ENCODE data around the gene RINT1.
"Not testable (repeated sequence)": the region's sequence is repeated elsewhere in the genome, so short reads cannot be mapped to it uniquely, and the experiment has no call there.

Gene RINT1

DNA sequence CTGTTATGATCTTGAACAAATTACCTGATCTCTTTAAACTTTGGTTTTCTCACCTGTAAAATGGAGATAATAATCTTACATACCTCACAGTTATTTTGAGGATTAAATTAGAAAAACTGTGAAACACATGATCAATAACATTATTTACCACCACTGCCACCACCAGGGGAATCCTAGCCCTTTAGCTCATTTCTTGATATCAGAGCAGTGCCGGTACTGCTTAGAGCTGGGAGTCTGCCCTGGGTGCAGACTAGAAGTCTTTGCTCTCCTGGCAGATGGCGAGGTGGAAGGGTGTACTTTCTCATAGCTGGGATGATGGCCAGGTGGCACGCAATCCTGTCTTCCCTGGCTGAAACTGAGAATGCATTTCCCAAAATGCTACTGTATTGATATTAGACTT lies 62.0 kb downstream of the RINT1 start:
- TF ChIP-seq GLIS3 (CRISPR knock-in tag; IDR thresholded peaks at IDR 0.05) (no peak), CSDC2 (CRISPR knock-in tag; IDR thresholded peaks at IDR 0.05) (no peak), ZFP3 (CRISPR knock-in tag; IDR thresholded peaks at IDR 0.05) (no peak), TCF4 (CRISPR knock-in tag; IDR thresholded peaks at IDR 0.05; ENCODE audit: borderline replicate concordance) (no peak), ARNTL (CRISPR knock-in tag; IDR thresholded peaks at IDR 0.05; ENCODE audit: borderline replicate concordance, low read depth) (no peak), ISL1 (CRISPR knock-in tag; IDR thresholded peaks at IDR 0.05) (no peak), ZNF70 (CRISPR knock-in tag; IDR thresholded peaks at IDR 0.05) (no peak), ZFP30 (CRISPR knock-in tag; IDR thresholded peaks at IDR 0.05) (no peak)
- TF ChIP-seq, protein P1, sequence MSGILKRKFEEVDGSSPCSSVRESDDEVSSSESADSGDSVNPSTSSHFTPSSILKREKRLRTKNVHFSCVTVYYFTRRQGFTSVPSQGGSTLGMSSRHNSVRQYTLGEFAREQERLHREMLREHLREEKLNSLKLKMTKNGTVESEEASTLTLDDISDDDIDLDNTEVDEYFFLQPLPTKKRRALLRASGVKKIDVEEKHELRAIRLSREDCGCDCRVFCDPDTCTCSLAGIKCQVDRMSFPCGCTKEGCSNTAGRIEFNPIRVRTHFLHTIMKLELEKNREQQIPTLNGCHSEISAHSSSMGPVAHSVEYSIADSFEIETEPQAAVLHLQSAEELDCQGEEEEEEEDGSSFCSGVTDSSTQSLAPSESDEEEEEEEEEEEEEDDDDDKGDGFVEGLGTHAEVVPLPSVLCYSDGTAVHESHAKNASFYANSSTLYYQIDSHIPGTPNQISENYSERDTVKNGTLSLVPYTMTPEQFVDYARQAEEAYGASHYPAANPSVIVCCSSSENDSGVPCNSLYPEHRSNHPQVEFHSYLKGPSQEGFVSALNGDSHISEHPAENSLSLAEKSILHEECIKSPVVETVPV (CRISPR knock-in tag; IDR thresholded peaks at IDR 0.05): no peak
- TF ChIP-seq, protein P2, sequence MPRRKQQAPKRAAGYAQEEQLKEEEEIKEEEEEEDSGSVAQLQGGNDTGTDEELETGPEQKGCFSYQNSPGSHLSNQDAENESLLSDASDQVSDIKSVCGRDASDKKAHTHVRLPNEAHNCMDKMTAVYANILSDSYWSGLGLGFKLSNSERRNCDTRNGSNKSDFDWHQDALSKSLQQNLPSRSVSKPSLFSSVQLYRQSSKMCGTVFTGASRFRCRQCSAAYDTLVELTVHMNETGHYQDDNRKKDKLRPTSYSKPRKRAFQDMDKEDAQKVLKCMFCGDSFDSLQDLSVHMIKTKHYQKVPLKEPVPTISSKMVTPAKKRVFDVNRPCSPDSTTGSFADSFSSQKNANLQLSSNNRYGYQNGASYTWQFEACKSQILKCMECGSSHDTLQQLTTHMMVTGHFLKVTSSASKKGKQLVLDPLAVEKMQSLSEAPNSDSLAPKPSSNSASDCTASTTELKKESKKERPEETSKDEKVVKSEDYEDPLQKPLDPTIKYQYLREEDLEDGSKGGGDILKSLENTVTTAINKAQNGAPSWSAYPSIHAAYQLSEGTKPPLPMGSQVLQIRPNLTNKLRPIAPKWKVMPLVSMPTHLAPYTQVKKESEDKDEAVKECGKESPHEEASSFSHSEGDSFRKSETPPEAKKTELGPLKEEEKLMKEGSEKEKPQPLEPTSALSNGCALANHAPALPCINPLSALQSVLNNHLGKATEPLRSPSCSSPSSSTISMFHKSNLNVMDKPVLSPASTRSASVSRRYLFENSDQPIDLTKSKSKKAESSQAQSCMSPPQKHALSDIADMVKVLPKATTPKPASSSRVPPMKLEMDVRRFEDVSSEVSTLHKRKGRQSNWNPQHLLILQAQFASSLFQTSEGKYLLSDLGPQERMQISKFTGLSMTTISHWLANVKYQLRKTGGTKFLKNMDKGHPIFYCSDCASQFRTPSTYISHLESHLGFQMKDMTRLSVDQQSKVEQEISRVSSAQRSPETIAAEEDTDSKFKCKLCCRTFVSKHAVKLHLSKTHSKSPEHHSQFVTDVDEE (CRISPR knock-in tag; IDR thresholded peaks at IDR 0.05): no peak
- TF ChIP-seq, protein P3, sequence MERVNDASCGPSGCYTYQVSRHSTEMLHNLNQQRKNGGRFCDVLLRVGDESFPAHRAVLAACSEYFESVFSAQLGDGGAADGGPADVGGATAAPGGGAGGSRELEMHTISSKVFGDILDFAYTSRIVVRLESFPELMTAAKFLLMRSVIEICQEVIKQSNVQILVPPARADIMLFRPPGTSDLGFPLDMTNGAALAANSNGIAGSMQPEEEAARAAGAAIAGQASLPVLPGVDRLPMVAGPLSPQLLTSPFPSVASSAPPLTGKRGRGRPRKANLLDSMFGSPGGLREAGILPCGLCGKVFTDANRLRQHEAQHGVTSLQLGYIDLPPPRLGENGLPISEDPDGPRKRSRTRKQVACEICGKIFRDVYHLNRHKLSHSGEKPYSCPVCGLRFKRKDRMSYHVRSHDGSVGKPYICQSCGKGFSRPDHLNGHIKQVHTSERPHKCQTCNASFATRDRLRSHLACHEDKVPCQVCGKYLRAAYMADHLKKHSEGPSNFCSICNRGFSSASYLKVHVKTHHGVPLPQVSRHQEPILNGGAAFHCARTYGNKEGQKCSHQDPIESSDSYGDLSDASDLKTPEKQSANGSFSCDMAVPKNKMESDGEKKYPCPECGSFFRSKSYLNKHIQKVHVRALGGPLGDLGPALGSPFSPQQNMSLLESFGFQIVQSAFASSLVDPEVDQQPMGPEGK (CRISPR knock-in tag; IDR thresholded peaks at IDR 0.05; ENCODE audit: borderline replicate concordance): no peak
- TF ChIP-seq, protein P4, sequence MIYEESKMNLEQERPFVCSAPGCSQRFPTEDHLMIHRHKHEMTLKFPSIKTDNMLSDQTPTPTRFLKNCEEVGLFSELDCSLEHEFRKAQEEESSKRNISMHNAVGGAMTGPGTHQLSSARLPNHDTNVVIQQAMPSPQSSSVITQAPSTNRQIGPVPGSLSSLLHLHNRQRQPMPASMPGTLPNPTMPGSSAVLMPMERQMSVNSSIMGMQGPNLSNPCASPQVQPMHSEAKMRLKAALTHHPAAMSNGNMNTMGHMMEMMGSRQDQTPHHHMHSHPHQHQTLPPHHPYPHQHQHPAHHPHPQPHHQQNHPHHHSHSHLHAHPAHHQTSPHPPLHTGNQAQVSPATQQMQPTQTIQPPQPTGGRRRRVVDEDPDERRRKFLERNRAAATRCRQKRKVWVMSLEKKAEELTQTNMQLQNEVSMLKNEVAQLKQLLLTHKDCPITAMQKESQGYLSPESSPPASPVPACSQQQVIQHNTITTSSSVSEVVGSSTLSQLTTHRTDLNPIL (CRISPR knock-in tag; IDR thresholded peaks at IDR 0.05; ENCODE audit: low read depth): no peak
- no peak for ATAC-seq

DNA sequence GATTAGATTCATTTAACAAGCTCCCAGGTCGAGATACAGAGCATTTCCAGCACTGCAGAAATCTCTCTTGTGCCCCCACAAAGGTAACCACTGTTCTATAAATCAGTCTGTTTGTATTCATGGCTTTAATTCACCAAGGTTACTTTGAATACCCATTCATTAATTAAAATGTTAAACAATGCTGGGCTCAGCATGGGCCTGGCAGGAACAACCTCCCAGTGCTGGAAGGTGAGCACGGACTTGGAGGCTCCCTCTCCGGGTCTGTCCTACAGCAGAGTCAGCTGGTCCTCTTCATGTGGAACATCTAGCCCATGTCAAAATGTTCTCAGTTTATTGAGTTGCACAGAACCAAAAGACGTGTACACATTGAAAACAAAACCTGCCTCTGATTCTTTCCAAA lies 64.9 kb downstream of the RINT1 start:
- TF ChIP-seq GLIS3 (CRISPR knock-in tag; IDR thresholded peaks at IDR 0.05) (no peak), RARB (CRISPR knock-in tag; IDR thresholded peaks at IDR 0.05) (no peak), TOX (CRISPR knock-in tag; IDR thresholded peaks at IDR 0.05; ENCODE audit: borderline replicate concordance) (no peak), OSR1 (CRISPR knock-in tag; IDR thresholded peaks at IDR 0.05) (no peak), TCF4 (CRISPR knock-in tag; IDR thresholded peaks at IDR 0.05; ENCODE audit: borderline replicate concordance) (no peak), ZC3H10 (CRISPR knock-in tag; IDR thresholded peaks at IDR 0.05) (no peak), BACH2 (CRISPR knock-in tag; IDR thresholded peaks at IDR 0.05; ENCODE audit: borderline replicate concordance) (no peak), PPARA (CRISPR knock-in tag; IDR thresholded peaks at IDR 0.05; ENCODE audit: borderline replicate concordance) (no peak), SNAI2 (CRISPR knock-in tag; IDR thresholded peaks at IDR 0.05) (no peak), ZNF8 (CRISPR knock-in tag; IDR thresholded peaks at IDR 0.05) (no peak), ZFP30 (CRISPR knock-in tag; IDR thresholded peaks at IDR 0.05) (no peak), ISL1 (CRISPR knock-in tag; IDR thresholded peaks at IDR 0.05) (no peak), ZNF70 (CRISPR knock-in tag; IDR thresholded peaks at IDR 0.05) (no peak), ARNTL (CRISPR knock-in tag; IDR thresholded peaks at IDR 0.05; ENCODE audit: borderline replicate concordance, low read depth) (no peak), ZFP3 (CRISPR knock-in tag; IDR thresholded peaks at IDR 0.05) (no peak)
- ATAC-seq: no peak

DNA sequence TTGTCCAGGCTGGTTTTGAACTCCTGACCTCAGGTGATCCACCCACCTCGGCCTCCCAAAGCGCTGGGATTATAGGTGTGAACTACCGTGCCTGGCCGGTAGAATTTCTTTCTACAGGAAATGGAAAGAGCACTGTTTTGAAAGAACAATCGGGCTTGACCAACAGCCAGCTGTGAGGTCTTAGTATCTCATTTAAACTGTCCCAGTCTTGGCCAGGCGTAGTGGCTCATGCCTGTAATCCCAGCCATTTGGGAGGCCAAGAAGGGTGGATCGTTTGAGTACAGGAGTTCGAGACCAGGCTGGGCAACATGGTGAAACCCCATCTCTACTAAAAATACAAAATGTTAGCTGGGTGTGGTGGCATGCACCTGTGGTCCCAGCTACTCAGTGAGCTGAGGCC lies 67.1 kb downstream of the RINT1 start:
- ATAC-seq: not testable (repeated sequence)

DNA sequence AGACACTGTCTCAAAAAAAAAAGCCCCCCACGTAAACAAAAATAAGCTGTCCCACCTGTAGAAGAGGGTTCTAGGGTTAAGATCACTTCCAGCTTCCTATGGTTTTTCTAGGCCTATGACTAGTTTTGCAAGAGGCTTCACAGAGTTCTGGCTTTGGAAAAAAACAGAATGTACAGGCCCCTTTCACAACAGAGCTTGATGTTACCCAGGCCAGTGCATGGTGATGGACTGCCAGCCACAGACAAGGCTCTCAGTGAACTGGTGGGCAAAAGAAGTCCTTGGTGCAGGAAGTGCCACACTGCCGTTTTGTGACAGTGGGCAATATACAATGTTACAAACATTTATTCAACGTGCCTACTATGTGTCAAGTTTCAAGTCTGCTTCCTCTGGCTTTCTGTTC lies 67.5 kb downstream of the RINT1 start:
- TF ChIP-seq, protein P1 (CRISPR knock-in tag; IDR thresholded peaks at IDR 0.05): no peak
- no peak for TF ChIP-seq ZNF70 (CRISPR knock-in tag; IDR thresholded peaks at IDR 0.05)
- TF ChIP-seq, protein P5, sequence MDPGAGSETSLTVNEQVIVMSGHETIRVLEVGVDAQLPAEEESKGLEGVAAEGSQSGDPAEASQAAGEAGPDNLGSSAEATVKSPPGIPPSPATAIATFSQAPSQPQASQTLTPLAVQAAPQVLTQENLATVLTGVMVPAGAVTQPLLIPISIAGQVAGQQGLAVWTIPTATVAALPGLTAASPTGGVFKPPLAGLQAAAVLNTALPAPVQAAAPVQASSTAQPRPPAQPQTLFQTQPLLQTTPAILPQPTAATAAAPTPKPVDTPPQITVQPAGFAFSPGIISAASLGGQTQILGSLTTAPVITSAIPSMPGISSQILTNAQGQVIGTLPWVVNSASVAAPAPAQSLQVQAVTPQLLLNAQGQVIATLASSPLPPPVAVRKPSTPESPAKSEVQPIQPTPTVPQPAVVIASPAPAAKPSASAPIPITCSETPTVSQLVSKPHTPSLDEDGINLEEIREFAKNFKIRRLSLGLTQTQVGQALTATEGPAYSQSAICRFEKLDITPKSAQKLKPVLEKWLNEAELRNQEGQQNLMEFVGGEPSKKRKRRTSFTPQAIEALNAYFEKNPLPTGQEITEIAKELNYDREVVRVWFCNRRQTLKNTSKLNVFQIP (CRISPR knock-in tag; IDR thresholded peaks at IDR 0.05; ENCODE audit: borderline replicate concordance, low read depth): no peak
- ATAC-seq: no peak

Measured in SK-N-SH treated with all-trans-retinoic acid at 6 μM for 48 hours (cell line).